Midbrain (tissue), 1 donor: Measurements from ENCODE around the gene CDKN2B.
A peak's percentile ranks its signal among the peaks of the same experiment; 100 is the strongest.
"Not testable (repeated sequence)": the region's sequence is repeated elsewhere in the genome, so short reads cannot be mapped to it uniquely, and the experiment has no call there.

Source experiments
- DNase-seq: peaks from one replicate; lab custom pipeline; 2025; lab: John Stamatoyannopoulos, UW

The CDKN2B gene, protein sequence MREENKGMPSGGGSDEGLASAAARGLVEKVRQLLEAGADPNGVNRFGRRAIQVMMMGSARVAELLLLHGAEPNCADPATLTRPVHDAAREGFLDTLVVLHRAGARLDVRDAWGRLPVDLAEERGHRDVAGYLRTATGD

DNA sequence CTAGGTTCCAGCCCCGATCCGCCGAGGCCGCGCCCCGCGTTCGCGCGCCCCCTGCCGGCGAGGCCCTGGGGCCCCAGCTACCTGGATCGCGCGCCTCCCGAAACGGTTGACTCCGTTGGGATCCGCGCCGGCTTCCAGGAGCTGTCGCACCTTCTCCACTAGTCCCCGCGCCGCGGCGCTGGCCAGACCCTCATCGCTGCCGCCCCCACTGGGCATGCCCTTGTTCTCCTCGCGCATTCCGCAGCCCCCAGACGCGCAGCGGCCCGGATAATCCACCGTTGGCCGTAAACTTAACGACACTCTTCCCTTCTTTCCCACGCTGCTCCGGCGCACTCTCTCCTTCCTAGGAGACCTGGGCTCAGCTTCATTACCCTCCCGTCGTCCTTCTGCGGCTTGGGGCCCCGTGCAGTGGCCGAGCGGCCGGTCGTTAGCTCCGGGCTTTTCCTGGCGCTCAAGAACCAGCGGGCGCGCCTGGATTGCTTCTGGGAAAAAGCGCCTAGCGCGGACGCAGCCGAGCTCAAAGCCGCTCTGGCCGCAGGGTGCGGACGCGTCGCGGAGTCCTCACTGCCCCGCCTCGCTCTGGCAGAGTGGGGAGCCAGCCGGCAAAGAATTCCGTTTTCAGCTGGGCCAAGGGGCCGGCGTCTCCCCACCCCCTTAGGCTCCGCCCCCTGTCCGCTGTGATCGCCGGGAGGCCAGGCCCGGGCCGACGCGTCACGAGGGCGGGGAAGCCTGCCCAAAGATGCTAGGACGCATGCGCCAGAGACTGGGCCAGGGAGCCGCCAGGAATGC, at the start of gene CDKN2B:
TSS of gene CDKN2B (minus strand) at position 589 of the 789 bp plus-strand sequence. CDS start at position 237, 352 bp downstream.
- DNase-seq = peak; percentile 87

DNA sequence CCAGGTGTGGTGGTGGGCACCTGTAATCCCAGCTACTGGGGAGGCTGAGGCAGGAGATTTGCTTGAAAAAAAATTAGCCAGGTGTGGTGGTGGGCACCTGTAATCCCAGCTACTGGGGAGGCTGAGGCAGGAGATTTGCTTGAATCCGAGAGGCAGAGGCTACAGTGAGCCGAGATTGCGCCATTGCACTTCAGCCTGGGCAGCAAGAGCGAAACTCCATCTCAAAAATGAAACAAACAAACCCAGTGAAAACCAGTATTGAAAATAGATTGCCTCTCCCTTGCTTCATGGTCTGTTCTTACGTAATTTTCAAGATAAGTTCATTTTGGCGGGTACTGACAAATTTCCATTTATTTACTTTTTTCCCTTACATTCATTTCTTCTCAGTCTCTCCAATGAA, 48.9 kb upstream of the CDKN2B start:
- DNase-seq = not testable (repeated sequence)

DNA sequence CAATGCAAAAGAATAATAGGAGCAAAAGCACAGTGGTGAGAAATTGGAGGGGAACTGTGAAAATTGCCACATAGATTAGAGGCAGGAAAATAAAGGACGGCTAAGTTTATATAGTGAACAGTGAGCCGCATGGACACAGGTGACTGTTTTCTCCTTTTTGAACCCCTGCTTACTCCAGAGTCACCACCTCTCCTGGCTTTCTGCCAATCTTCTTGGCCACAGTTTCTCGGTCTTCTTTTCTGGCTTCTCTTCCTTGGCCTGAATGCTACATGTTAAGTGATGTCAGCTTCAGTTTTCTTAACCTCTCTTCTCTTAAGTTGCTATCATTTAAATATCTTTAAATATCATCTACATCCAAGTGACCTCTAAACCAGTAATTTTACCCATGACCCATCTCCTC, 47.3 kb upstream of the CDKN2B start:
- DNase-seq = no peak

DNA sequence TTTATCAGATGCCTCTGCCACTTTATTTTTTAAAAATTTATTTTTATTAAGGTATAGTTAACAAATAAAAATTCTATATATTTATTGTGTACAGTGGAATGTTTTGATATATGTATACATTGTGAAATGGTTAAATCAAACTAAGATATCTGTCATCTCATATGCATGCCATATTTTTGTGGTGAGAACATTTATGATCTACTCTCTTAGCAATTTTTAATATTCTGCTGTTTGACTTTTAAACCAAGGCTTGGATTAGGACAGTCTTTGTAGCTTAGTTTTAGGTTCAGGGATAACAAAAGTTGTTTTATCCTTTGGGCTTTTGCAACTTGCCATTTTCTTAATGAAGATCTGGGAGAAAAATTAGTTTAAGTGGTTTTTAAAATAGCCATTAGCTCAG, 46.0 kb upstream of the CDKN2B start:
- no peak for DNase-seq

DNA sequence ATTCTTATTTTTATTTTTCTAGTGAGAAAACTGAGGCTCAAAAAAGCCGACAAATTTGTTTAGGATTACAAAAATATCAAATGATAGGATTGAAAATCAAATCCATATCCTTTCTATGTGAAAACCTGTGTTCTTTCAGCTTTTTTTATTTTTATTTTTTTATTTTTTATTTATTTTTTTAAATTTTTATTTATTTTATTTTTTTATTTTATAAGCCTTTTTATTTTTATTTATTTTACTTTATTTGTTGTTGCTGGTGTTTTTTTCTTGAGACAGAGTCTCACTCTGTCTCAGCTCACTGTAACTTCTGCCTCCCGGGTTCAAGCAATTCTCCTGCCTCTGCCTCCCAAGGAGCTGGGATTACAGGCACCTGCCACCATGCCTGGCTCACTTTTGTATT, 45.4 kb upstream of the CDKN2B start:
- DNase-seq = no peak

DNA sequence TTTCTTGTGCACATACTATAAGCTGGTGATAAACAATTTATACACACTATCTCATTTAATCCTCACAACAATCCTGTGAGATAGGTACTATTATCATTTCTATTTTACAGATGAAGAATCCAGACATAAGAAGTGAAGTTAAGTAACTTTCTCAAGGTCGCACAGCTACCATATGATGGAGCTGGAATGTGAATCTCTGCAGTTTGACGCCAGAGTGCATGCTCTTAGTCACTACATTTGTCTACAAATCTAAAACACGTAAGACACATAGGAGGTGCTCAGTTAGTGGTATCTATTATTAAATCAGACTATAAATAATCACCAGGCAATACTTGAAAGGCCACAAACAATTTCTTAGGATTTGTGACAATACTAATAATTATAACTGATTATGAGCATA, 45.0 kb upstream of the CDKN2B start:
- DNase-seq = no peak

DNA sequence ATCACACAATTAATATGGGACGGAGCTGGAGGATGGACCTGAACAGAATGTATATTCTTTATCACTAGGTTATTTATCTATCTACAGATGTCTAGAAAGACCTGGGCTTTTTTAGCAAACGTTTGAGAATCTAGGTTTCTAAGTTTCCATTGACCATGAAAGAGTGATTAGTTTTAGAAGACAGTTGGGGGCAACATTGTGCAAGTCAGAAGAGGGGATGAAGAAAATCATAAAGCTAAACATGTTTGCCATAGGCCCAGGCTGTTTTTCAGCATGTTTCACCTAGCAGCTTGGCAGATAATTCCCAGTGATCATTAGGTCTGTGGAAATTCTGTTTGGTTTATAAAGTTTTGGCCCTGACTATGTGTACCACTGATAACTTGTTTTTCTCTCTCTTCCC, 44.1 kb upstream of the CDKN2B start:
- DNase-seq = no peak

DNA sequence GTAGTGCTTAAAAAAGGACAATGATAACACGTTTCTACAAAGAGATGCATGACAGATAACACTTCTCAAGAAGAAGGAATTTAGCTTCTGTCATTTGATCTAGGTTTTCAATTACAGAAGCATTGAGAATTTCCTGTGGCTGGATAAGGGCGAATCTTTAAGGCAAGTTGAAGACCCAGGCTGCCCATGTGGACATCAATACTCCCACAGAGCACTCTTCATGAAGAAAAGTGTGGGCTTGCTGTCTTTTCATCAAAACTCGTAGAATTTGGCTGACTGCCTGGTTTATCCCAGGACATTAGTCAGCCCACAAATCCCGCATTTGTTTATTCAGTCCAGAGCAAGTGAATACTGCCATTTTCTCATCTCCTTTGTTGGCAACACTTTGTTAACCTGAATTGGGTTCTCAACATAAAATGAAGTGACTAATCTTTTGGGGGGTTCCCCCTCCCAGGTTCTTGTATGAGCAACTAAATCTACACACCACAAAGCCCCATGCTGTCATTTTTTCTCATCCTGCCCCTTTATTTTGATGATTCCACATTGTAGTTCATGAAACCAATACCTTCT, 43.4 kb upstream of the CDKN2B start:
- DNase-seq = peak; percentile 40

DNA sequence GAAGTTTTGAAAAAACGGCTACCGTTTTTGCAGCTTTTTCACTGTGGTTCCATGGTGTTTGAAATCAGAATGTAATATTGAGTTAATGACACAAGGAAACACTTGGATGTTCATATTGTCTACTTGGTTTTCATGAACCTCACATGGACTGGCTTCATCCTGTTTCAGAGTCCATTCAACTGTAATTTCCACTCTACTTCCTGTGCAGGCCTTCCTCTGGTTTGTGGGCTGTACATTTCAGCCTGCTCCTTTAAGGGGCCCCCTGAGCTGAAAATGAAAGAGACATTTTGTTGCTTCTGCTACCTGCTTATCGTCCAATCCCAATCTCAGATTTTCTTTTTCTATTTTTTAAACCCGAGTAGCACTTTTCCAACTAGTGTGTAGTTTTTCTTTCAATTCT, 41.8 kb upstream of the CDKN2B start:
- DNase-seq = peak; percentile 4

DNA sequence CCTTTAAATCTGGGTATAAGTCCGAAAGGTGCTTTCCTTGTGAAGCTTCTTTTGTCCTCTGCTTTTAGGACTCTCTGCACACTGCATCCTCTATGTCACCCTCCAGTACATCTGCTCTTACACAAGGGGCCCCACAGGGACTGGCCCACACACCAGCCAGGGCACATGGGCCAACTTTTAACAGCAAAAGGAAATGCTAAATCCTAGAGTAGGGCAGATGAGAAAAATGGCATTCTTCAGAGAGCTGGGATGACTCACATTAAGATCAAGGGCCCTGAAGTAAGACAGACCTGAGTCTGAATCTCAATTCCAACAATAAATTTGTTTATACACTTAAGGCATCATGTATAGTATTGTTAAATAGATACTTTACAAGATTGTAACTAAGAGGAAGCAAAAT, 40.3 kb upstream of the CDKN2B start:
- no peak for DNase-seq

DNA sequence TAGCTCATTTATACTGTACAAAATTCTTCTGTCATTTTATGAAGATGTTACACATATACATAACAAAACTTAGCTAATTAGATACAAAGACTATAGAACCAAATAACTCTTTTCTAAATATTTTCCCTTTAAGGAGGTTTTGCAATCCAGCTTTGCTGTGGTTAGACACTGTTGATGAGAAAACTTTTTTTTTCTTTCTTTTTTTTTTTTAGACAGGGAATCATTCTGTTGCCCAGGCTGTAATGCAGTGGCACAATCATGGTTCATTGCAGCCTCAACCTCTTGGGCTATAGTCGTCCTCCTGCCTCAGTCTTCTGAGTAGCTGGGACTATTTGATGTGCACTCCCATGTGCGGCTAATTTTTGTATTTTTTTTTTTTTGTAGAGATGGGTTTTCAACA, 38.5 kb upstream of the CDKN2B start:
- DNase-seq = no peak

DNA sequence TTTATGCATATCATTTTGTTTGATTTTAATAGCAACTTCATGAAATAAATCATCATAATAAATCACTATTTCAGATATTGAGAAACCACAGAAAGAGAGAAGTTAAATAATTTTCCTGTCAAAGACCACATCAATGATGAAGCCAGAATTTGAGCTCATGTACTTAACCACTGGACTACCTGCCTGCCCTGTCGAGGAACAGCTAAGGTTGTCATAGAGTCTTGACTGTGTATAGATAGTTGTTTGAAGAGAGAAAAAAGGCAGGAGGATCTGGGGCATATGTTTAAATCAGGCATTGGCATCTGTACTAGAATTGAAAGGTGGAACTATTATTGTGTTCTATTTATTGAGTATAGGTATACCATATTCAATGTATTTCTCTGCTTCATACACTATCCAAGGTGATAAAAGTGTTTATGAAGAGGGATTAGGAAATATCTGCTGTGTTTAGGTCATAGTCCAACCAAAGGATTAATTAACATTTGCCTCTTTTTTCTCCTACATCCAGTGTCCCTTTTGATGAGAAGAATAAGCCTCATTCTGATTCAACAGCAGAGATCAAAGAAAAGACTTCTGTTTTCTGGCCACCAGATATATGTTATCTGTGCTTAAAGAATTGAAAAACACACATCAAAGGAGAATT, 37.3 kb upstream of the CDKN2B start:
- DNase-seq = no peak

DNA sequence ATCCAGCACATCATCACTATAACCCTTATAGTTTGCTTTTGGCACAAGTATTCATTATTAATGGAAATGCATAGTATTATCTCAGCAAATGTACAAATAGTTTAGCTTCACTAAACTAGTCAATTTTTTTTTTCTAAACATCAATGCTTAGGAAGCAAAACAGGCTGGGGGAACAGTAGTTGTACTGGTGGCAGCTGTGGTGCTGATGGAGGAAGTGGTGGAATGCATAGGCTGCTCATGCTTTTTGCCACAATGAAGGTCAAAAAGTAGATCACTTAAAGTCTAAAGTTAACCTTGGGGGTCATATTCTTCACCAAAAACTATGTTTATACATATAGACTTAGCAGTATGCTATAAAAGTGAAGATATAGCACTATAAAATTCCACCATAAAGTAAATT, 36.3 kb upstream of the CDKN2B start:
- no peak for DNase-seq

DNA sequence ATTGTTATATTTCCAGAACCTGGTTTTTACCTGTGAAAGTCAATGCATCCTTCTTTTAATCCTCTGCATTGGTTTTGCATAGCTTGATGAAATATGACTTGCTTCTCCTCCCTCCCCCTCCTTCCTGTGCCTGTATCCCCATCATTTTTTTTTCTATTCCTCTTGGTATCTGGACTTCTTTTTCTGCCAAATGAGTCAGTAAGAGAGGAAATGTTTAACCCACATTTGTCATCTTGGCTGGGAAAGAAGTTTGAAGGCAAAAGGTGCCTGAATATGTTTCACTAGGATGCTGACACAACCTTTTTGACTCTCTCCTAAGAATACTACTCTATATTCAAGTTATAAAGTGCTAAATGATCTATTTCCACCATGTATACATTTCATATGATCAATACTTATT, 35.5 kb upstream of the CDKN2B start:
- no peak for DNase-seq

DNA sequence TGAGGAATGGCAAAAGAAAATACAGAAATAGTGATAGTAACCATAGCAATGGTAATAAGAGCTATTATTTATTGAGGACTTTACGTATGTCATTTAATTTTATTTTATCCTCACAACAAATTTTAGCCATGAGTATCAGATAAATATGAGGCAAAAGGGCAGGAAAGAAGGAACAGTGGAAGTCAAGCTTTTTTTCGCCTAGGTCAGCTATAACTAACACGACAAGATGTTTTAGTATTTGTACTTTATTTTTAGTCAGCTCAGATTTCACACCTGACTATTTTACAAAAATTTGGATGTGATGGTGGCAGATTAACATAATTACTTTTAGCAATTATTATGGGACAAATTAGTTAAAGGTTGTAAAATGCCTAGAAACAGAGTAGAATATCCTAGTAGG, 34.8 kb upstream of the CDKN2B start:
- no peak for DNase-seq

DNA sequence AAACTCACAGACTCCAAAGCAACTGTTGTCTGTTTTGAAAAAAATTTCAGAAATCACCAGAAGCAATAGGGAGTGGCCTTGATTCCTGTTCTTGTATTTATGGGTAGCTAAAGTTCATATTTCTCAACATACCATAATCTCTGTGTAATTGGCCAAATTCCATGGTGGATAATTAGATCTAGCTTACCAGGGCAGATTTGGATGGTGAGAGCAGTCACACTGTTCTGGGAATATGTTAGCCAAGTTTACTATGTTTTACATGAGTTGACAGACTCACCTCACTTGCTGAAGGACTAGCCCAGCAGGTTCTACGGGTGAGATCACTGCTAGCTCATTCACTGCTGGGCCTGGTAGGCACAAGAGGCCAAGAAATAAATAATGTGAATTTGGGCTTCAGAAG, 32.7 kb upstream of the CDKN2B start:
- DNase-seq = no peak

DNA sequence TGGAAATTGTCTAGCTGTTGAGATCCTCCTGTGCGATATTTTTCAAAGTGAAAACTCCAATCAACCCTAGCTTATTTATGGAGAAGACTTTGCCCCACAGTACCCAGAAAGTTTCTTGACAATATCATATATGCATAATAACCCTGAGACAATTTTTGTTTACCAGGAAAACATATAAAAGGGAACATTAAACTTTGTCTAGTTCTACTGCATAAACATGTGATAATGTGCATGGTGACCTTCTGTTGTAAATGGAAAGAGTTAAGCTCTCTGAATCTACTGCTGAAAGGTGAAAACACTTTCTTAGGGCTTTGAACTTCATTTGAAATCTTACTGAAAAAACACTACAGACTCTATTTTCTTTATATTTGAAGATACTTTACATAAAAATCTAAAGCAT, 32.2 kb upstream of the CDKN2B start:
- DNase-seq = no peak

DNA sequence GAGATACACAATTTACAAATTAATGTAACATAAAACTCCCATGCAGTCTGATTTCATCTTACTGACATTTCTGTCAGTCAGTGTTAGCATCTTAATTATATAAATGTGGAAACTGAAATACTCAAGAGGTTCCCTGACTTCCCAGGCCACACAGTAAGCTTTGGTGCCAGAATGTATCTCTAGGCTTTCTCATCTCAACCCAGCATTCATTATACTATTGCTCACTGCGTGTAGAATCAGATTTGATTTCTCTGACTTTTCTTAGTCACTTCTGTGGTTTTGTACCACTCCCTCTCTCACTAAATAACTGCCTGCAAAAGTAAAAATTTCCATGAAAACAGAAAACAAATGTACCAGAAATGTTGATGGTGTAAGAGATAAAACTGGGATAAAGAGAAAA, 31.7 kb upstream of the CDKN2B start:
- DNase-seq = no peak

DNA sequence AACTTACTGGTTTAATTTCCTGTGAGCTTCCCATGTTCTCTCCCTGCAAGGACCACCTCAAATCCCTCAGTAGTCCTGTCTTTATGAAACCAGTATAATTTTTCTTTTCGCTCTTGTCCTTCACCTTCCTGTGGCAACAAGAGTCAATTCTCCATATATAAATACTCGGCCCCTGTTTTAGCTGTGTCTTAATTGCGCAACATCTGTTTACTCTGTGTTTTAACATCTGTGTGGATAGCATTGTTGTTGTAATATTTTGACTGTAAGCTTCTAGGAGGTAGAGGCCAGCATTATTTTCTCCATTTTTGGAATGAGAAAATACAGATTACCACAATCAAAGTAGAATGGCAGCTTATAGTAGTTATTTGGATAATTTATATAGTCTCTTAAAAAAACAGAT, 30.2 kb upstream of the CDKN2B start:
- DNase-seq = no peak

DNA sequence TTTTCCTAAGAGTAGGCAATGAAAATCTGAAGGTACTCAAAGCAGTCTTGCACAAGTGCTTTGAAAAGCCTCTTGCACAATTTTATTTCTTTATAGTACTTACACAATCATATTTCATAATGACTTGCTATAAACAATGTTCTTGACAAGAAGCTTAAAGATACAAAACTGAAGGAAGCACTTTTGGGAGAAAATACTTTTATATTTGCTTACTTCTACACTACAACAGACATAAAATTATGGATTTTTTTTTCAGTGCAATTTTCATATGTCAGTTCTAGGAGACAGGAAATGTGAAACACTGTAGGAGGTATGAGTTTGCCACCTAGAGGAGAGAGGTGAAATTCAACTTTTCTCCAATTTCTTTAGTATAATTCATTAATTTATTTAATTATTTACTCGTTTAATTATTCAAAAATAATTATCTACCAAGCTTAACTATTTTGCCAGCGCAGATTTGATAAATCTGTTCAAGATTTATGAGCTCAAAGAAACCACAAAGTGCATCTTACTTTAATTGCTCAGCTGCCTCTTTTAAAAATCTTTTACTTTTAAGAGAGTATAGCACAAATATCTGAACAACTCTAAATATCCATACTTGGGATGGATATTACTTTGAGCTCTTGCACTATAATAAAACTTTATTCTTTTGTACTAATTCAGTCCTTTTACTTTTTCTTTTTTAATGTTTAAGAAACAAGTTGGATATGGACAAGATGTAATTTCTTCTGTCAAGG, 29.0 kb upstream of the CDKN2B start:
- DNase-seq = no peak

DNA sequence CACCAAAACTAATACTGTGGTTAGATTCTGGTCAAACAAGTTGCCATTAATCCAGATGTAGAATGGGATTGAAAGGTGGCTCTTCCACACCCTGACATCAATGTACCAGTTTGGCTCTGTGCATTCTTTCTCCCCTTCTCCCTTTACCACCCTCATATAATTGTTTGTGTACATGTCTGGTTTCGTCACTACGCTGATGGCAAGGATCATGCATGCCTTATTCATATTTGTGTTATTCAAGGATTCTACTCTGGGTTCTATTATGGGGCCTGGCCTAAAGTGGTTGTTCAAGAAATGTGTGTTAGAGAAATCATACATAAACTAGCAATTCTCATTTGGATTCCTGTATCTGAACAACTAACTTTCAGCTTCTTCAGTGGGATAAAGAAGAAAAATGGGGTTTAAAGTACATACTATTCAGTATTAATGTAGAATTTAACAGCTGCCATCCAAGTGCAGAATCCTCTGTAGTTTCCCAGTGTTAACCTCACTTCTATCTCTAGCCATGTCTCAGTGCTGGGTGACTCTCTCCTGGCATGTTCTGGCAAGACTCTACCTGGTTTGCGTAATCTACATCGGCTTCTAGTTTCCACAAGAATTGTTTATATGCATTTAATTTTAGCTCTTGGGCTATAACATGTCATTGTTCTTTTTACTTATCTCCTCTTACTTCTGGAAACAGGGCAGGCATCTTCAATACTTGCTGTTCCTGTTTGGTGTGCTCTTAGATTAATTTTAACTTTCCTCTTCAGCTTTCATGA, 27.9 kb upstream of the CDKN2B start:
- no peak for DNase-seq

DNA sequence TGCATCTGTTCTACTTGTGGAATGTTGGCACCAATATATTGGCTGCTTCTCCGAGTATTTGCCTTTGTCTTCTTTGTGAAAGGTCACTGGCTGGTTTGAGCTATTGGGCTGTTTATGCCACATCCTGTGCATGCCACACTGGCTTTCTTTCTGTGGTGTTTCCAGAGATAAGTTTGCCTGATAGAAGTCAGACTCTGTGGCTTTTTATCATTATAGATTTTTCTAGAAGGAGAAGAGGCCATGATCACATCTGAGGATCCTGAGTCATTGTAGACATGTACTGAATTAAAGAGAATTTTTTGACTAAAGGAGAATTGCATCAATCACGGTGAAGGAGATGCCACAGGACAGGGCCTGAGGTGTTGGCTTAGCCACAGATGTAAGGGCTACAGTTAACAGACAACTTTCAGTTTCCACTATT, 26.5 kb upstream of the CDKN2B start:
- no peak for DNase-seq
